HG03159 (cell line): ENCODE results near the gene SCAF11.
"Not testable (repeated sequence)": the region's sequence is repeated elsewhere in the genome, so short reads cannot be mapped to it uniquely, and the experiment has no call there.

ENCODE experiments used
- ATAC-seq: cut with Tn5 transposase; IDR thresholded peaks from one replicate; pipeline ENCODE4 v1.9.1; 2021; ENCODE audit warnings: mild to moderate bottlenecking, moderate library complexity; ENCODE audit not compliant: unreplicated experiment

Gene SCAF11, protein sequence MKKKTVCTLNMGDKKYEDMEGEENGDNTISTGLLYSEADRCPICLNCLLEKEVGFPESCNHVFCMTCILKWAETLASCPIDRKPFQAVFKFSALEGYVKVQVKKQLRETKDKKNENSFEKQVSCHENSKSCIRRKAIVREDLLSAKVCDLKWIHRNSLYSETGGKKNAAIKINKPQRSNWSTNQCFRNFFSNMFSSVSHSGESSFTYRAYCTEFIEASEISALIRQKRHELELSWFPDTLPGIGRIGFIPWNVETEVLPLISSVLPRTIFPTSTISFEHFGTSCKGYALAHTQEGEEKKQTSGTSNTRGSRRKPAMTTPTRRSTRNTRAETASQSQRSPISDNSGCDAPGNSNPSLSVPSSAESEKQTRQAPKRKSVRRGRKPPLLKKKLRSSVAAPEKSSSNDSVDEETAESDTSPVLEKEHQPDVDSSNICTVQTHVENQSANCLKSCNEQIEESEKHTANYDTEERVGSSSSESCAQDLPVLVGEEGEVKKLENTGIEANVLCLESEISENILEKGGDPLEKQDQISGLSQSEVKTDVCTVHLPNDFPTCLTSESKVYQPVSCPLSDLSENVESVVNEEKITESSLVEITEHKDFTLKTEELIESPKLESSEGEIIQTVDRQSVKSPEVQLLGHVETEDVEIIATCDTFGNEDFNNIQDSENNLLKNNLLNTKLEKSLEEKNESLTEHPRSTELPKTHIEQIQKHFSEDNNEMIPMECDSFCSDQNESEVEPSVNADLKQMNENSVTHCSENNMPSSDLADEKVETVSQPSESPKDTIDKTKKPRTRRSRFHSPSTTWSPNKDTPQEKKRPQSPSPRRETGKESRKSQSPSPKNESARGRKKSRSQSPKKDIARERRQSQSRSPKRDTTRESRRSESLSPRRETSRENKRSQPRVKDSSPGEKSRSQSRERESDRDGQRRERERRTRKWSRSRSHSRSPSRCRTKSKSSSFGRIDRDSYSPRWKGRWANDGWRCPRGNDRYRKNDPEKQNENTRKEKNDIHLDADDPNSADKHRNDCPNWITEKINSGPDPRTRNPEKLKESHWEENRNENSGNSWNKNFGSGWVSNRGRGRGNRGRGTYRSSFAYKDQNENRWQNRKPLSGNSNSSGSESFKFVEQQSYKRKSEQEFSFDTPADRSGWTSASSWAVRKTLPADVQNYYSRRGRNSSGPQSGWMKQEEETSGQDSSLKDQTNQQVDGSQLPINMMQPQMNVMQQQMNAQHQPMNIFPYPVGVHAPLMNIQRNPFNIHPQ (N-terminal part only)

DNA sequence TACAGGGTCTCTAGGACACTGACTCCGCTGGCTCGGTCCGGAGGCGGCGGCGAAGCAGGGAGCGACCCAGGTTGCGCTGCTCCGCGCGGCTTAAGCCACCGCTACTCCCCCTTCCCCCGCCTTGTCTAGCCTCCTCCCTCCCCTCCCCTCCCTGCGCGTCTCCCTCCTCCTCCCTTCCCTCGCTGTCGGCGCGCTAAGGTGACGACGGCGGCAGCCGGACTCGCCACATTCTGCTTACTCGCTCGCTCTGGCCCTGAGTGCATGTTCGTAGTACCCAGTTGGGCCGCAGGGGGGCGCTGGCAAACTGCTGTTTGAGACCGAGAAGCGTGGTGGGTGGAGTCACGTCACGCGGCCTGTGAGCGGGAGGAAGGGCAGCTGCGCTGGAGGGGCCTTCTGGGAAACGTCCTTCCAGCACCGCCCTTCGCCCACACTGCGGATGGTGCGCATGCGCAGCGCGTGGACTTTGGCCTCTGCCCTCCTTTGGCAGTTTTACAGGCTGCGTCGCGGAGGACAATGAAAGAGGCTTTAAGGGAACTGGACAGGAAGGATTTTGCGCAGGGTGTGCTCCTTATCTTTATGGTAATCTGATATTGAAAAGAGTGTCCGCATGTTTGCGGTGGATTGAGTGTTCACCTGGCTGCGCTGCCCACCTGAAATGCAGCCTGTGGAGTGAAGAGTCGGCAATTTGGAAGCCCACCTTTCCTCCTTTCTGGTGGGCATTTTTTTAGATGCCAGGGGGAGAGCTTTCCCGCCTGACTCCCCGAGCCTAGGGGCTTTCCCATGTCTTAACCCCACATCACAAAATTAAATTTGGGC is at the start of gene SCAF11:
TSS of gene SCAF11 (minus strand) at position 107 of the 816 bp plus-strand sequence. CDS start 26,407 bp downstream, outside the sequence.
- peak; percentile 74 for ATAC-seq

DNA sequence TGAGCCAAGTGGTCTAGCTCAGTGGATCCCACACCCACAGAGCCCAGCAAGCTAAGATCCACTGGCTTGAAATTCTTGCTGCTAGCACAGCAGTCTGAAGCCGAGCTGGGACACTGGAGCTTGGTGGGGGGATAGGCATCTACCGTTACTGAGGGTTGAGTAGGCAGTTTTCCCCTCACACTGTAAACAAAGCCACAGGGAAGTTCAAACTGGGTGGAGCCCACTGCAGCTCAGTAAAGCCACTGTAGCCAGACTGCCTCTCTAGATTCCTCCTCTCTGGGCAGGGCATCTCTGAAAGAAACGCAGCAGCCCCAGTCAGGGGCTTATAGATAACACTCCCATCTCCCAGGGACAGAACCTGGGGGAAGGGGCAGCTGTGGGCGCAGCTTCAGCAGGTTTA is 46.7 kb upstream of the SCAF11 start:
- ATAC-seq: not testable (repeated sequence)

DNA sequence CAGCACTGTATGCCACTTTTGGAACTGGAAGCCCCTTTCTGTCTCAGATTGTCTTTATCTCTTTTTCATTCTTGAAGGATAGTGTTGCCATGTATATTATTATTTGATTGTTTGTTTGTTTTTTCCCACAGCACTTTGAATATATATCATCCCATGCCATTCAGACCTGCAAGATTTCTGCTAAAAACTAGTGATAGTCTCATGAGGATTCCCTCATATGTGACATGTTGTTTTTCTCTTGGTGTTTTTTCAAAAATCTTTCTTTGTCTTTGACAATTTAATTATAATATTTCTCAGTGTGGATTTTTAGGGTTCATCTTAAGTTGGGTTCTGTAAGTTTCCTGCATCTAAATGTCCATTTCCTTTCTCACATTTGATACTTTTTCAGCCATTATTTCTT is 36.8 kb upstream of the SCAF11 start:
- no peak for ATAC-seq

DNA sequence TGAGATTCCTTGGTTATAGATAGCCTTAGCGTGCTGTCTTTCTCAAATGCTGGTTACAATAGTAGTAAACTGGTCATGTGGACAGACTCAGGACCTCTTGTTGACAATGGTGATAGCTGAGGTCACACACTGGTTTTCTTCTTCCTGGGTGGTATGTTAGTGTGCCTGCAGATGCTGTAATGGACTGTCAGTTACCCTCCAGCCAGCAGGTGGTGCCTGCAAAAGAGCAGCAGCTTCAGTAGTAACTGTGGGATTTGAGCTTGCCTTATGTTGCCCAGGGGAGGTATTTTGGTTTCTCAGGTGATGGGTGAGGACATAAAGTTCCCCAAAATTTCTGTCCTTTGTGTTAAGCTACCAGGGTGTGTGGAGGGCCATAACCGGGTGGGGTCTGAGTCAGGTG is 33.7 kb upstream of the SCAF11 start:
- ATAC-seq: no peak

DNA sequence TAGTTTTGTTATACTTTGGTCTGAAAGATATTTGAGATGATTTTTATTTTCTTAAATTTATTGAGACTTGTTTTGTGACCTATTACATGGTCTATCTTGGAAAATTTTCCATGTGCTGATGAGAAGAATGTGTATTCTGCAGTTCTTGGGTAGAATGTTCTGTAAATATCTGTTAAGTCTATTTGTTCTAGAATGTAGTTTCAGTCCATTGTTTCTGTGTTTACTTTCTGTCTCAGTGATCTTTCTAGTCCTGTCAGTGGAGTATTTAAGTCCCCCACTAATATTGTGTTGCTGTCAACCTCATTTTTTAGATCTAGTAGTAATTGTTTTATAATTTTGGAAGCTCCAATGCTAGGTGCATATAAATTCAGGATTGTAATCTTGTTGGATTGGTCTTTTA is 30.4 kb upstream of the SCAF11 start:
- no peak for ATAC-seq

DNA sequence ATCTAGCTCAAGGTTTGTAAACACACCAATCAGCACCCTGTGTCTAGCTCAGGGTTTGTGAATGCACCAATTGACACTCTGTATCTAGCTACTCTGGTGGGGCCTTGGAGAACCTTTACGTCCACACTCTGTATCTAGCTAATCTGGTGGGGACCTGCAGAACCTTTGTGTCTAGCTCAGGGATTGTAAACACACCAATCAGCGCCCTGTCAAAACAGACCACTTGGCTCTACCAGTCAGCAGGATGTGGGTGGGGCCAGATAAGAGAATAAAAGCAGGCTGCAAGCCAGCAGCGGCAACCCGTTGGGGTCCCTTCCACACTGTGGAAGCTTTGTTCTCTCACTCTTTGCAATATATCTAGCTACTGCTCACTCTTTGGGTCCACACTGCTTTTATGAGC is 28.3 kb upstream of the SCAF11 start:
- not testable (repeated sequence) for ATAC-seq

DNA sequence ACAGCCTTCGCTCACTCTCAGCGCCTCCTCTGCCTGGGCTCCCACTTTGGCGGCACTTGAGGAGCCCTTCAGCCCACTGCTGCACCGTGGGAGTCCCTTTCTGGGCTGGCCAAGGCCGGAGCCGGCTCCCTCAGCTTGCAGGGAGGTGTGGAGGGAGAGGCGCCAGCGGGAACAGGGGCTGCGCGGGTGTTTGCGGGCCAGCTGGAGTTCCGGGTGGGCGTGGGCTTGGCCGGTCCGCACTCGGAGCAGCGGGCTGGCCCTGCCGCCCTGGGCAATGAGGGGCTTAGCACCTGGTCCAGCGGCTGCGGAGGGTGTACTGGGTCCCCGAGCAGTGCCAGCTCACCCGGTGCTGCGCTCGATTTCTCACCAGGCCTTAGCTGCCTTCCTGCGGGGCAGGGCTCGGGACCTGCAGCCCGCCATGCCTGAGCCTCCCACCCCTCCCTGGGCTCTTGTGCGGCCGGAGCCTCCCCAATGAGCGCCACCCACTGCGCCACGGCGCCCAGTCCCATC is 27.5 kb upstream of the SCAF11 start:
- ATAC-seq: not testable (repeated sequence)

DNA sequence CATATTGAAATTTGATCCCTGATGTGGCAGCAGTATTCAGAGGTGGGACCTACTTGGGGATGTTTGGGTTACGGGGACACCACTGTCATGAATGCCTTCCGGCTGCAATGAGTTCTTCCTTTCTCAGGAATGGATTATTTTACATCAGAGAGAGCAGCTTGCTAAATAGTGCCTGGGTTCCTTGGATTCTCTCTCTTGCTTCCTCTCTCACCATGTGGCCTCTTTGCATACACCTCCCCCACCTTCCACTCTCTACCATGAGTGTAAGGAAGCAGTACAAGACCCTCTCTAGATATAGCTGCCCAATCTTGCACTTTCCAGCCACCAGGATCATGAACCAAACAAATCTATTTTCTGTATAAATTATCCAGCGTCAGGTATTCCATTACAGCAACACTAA is 15.4 kb upstream of the SCAF11 start:
- ATAC-seq: no peak

DNA sequence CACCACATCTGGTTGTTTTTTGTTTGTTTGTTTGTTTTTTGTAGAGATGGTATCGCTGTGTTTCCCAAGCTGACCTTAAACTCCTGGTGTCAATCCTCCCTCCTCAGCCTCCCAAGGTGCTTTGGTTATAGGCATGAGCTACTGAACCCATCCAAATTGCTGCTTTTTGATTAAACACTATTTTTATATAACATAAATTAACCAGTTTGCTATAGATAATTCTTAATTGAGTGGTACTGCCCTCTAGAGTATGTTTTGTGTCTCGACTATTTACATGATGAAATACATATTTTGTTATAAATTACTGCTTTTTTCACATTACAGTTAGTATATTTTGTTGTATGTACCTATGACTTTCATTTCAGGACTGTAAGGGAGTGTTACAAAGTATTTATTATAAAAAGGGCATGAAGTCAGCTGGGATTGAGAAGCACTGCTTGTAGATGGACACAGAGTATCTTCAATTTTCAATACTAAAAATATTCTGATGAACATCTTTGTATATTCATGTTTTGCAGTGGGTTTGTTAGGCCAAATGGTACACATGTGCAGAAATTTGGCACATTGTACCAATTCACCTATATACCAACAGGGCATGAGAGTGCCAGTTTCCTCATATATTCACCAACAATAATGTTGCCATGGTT is 14.9 kb upstream of the SCAF11 start:
- ATAC-seq: no peak

DNA sequence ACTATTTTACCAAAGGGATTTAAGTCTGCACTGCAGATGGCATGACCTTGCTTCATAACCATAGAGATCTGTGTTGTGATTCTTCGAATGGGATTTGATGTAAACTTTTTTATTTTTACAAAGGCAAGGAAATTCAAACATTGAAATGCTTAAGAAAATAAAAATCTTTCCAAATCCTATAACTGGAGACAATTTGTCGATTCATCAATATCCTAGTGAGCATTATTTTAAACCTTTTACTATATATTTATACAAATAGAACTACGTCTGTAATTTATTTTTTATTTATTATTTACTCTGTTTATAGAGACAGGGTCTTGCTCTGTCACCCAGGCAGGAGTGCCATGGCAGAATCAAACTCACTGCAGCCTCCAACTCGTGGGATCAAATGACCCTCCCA is 14.3 kb upstream of the SCAF11 start:
- ATAC-seq: no peak

DNA sequence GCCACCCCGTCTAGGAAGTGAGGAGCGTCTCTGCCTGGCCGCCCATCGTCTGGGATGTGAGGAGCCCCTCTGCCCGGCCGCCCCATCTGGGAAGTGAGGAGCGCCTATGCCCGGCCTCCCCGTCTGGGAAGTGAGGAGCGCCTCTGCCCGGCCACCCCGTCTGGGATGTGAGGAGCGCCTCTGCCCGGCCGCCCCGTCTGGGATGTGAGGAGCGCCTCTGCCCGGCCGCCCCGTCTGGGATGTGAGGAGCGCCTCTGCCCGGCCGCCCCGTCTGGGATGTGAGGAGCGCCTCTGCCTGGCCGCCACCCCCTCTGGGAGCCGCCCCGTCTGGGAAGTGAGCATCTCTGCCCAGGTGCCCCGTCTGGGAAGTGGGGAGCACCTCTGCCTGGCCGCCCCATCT is 9.7 kb upstream of the SCAF11 start:
- not testable (repeated sequence) for ATAC-seq

DNA sequence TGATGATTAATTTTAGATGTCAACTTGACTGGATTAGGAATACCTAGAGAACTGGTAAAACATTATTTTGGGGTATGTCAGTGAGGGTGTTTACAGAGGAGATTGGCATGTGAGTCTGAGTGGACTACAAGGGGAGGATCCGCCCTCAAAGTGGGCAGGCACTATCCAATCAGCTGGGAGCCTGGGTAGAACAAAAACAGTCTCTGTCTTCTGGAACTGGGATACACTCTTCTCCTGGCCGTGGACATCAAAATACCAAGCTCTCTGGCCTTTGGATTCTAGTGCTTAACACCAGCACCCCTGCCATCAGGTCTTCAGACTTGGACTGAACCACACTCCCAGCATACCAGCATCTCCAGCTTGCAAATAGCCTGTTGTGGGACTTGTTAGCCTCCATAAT is 4.4 kb upstream of the SCAF11 start:
- no peak for ATAC-seq

DNA sequence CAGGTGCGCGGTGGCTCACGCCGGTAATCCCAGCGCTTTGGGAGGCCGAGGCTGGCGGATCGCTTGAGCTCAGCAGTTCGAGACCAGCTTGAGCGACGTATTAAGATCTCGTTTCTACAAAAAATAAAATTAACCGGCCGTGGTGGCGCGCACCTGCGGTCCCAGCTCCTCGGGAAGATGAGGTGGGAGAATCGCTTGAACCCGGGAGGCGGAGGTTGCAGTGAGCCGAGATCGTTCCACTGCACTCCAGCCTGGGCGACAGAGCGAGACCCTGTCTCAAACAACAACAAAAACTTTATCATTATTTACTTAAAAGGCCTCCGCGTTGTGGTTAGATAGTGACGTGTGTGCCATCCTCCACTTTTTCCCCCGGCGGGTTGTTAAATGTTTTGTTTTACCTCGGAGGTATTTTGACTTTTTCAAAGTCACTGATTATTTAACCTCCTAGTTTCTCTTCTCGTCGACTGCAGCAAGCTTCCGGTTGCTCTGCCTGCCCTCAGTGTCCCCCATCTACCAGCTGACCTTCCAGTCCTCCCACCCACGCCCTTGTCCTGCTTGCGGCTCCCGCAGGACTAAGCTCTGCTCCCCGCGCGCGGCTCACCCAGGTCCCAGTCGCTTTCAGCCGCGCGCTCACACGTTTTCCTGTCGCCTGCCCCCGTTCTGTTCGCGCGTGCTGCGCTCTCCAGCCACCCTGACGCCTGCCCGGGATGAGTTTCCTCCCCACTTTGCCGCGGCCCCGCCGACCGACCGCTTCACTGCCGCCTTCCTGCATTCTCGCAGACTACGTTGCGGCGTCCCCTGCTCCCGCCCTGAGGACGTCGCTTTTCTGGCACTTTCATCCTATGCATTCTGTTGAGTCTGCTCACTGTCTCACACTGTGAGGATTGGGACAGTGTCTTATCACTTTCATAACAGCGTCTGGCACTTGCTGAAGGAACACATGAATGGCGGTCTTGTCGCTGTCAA is 1.2 kb upstream of the SCAF11 start:
- ATAC-seq: peak; percentile 16

DNA sequence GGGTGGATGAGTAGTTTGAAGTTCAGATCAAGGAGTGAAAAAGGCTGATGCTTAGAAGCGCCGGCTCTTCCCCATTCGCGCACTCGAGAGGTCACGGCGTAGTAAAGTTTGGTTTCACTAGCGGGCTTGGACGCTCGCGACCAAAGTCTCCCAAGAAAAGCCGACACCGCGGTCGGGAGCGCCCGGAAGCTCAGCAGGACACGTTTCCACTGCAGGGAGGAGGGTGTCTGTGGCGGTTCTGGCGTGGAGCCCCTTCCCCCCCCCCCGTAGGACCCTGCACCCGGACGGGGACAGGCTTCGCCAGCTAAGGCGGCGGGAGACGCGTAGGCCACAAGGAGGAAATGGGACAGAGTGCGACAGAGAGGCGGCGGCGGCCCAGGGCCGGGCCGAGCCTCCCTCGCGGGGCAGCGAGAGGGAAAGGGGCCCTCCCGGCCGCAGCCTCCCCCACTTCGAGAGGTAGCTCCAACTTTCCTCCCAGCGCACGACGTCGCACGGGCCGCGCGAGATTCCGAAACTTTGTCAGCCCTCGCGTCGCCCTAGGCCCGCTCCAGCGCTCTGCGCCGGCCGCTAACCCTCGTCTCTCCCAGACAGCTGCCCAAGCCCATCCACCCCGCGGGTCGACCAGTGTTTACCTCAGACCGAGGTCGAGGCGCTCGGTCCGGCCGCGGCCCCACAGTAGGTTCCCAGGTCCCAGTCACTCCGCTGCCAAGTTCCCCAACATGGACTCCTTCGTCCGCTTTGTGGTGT is 480 bp downstream of the SCAF11 start:
- ATAC-seq: peak; percentile 33

DNA sequence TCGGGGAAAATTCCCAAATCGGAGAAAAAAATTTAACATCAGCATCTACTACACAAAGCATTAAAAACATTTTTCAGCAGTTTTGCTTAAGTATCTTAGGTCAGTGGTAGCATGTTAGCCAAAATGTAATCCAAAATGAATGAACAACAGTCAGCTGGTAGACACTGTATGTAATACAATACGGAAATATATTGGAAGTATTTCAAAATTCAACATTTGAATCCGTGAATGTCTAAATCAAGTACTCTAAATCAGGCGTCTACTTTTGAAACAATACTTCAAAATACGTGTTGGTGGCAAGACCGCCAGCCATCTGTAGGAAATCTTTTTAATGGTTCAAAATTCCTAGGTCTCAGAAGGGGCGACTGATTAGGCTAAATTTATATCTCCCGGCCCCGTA is 1.1 kb downstream of the SCAF11 start:
- no peak for ATAC-seq

DNA sequence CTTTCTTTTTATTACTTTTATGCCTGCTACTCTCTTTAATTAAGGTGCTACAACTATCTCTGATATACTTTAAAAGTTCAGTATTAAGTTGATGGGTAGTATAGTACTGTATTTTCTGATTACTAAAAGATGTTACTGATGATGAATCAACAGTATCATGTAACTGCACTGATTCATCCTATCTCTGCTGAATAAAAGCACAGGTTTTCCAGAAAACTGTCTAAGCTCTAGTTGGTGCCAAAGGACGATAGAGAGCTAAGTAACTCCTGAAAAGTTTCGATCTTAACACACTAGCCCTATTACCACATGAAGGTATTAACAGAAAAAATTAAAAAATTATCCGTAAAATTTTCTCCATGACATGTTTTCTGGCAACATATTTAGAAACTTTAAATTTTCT is 2.1 kb downstream of the SCAF11 start:
- ATAC-seq: no peak

DNA sequence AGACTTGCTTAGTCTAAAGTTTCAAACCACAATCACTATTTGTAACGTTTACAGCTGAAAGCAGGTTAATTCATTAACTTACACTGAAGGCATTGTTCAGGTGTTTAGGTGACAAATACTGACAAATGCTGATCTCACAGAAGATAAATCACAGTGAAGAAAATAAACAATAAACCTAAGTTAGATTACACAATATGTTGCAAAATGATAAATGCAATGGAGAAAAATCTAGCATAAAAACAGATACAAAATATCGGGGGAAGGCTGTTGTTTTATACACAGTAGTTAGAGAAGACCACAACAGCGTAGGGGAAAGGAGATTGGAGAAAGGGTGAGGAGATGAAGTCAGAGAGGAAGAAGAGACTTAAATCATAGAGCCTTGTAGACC is 3.0 kb downstream of the SCAF11 start:
- no peak for ATAC-seq
